Cardiac fibroblast (primary cell): Measurements from ENCODE around the gene RAPGEF1.
"Not testable (repeated sequence)": the region's sequence is repeated elsewhere in the genome, so short reads cannot be mapped to it uniquely, and the experiment has no call there.

ENCODE experiments used
- DNase-seq, 2 donors: peaks; one replicate each; pipeline versions ENCODE4 v3.0.0 to v3.0.0-alpha.2; 2010; ENCODE audit warnings: low read depth in 2 of 2
- H3K4me3 ChIP-seq, 2 donors: replicated peaks in 1 of 2; 1 replicate in 1 of 2; 2 replicates in 1 of 2; pipeline ENCODE4 v1.5.1; 2011; ENCODE audit warnings: low read depth in 2 of 2, low read length in 2 of 2, mild to moderate bottlenecking in 2 of 2, moderate library complexity in 1 of 2
- TF ChIP-seq, protein P1 (sequence below): IDR thresholded peaks from one replicate; pipeline ENCODE4 v1.5.1; 2011; ENCODE audit warnings: low read depth, mild to moderate bottlenecking, low read length, inconsistent platforms

Gene RAPGEF1

DNA sequence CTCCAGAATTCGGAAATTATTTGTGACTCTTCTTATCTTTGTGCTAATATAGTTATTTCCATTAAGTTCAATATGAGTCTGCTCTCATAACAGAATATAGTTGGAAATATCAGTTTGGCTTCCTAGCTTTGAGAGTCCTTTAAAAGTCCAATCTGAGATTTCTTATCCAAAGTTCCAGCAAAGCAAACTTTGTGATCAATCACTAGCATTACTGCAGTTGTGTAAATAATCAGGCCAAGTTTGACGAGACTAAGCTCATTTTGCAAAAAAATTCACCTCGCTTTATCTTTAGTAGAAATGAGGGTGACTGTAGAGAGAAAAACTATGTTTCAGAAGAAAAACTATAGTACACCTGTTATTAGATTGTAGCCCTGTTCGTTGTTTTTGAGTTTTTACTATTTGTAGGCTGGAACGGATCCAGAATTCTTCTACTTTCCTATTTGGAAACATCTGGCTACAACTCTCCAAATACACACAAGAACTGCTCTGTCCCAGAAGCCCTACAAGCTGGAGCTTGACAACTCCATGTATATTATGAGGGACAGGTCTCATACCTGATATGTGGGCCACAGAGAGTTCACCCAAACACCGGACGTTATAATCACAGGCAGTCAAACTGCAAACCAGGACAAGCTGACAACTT lies 47.8 kb downstream of the RAPGEF1 start:
- TF ChIP-seq, protein P1, sequence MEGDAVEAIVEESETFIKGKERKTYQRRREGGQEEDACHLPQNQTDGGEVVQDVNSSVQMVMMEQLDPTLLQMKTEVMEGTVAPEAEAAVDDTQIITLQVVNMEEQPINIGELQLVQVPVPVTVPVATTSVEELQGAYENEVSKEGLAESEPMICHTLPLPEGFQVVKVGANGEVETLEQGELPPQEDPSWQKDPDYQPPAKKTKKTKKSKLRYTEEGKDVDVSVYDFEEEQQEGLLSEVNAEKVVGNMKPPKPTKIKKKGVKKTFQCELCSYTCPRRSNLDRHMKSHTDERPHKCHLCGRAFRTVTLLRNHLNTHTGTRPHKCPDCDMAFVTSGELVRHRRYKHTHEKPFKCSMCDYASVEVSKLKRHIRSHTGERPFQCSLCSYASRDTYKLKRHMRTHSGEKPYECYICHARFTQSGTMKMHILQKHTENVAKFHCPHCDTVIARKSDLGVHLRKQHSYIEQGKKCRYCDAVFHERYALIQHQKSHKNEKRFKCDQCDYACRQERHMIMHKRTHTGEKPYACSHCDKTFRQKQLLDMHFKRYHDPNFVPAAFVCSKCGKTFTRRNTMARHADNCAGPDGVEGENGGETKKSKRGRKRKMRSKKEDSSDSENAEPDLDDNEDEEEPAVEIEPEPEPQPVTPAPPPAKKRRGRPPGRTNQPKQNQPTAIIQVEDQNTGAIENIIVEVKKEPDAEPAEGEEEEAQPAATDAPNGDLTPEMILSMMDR = no peak
- H3K4me3 ChIP-seq = no peak overlapping the region
- no peak for DNase-seq

GRCh38 chr9:131690941-131691573 lies 48.8 kb downstream of the RAPGEF1 start:
- TF ChIP-seq, protein P1 = no peak
- H3K4me3 ChIP-seq = no peak overlapping the region
- DNase-seq = no peak

DNA sequence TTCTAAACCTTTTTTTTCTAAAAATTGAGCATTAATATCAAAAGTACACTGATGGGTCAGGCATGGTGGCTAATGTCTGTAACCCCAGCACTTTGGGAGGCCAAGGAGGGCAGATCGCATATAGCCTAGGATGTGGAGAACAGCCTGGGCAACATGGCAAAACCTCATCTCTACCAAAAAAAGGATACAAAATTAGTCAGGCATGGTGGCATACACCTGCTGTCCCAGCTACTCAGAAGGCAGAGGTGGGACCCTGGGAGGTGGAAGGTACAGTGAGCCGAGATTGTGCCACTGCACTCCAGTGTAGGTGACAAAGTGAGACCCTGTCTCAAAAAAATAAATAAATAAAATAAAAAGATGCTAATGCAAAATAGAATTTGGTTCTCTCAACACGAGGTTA lies 49.4 kb downstream of the RAPGEF1 start:
- TF ChIP-seq, protein P1 = no peak
- no peak for DNase-seq
- no peak overlapping the region for H3K4me3 ChIP-seq

DNA sequence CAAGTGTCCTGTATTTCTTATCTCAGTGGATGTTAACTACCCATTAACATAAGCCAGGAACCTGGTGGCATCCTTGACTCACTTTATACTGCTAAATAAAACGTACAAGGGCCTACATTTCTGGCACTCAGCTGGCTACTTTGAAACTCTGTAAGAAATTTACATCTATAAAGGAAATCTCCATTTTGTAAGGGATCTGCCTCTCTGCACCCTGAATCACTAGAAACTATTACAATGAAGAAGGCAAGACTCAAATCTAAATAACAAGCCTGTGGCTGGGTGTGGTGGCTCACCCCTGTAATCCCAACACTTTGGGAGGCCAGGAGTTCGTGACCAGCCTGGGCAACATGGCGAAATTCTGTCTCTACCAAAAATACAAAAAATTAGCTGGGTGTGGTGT lies 51.5 kb downstream of the RAPGEF1 start:
- H3K4me3 ChIP-seq = no peak overlapping the region
- TF ChIP-seq, protein P1 = no peak
- no peak for DNase-seq

GRCh38 chr9:131685753-131686706 lies 53.8 kb downstream of the RAPGEF1 start:
- H3K4me3 ChIP-seq = no peak overlapping the region
- DNase-seq = no peak
- TF ChIP-seq, protein P1 = no peak

DNA sequence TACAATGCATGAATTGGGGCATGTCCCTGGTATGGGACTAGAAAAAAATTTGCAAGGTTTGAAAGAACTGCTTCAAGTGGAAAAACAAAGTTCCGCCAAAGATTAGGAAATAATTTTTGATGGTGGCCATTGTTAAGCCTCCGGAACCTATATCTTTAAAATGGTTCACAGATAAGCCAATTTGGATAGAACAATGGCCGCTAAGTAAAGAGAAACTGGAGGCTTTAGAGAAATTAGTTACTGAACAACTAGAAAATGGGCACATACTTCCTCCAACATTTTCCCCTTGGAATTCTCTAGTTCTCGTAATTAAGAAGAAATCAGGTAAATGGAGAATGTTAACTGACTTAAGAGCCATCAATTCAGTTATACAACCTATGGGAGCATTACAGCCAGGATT lies 56.8 kb downstream of the RAPGEF1 start:
- H3K4me3 ChIP-seq, DNase-seq: not testable (repeated sequence)

- H3K4me3 ChIP-seq = no peak overlapping the region
- TF ChIP-seq, protein P1 = no peak
- DNase-seq = no peak
Measured at GRCh38 chr9:131682261-131682660, 57.6 kb downstream of the RAPGEF1 start.

DNA sequence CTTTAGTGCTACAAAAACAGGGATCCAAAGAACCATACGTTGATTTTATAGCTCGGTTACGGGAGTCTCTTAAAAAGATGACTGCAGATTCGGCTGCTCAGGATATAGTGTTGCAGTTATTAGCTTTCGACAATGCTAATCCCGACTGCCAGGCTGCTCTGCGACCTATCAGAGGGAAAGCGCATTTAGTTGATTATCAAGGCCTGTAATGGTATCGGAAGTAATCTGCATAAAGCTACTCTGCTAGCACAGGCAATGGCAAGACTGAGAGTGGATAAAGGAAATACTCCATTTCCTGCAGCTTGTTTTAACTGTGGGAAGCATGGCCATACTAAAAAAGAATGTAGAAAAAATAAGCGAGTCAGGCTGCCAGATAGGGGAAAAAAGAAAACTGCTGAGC lies 58.0 kb downstream of the RAPGEF1 start:
- not testable (repeated sequence) for H3K4me3 ChIP-seq, DNase-seq

DNA sequence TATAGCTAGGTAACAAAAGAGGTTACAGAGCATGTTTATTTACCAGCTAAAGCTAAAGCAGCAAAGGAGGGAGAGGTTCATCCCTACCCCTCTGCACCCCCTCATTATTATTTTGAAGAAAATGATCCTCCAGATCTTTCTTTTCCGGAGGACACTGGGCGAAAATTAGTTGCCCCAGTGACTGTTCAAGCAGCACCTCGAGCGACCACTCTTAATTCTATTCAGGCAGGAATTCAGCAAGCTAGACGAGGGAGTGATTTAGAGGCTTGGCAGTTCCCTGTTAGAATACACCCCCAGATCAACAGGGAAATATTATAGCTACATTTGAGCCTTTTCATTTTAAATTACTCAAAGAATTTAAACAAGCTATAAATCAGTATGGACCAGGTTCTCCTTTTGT lies 58.8 kb downstream of the RAPGEF1 start:
- DNase-seq, H3K4me3 ChIP-seq: not testable (repeated sequence)
